Measurements from ENCODE around the gene RACK1.

- TF ChIP-seq, protein P1, sequence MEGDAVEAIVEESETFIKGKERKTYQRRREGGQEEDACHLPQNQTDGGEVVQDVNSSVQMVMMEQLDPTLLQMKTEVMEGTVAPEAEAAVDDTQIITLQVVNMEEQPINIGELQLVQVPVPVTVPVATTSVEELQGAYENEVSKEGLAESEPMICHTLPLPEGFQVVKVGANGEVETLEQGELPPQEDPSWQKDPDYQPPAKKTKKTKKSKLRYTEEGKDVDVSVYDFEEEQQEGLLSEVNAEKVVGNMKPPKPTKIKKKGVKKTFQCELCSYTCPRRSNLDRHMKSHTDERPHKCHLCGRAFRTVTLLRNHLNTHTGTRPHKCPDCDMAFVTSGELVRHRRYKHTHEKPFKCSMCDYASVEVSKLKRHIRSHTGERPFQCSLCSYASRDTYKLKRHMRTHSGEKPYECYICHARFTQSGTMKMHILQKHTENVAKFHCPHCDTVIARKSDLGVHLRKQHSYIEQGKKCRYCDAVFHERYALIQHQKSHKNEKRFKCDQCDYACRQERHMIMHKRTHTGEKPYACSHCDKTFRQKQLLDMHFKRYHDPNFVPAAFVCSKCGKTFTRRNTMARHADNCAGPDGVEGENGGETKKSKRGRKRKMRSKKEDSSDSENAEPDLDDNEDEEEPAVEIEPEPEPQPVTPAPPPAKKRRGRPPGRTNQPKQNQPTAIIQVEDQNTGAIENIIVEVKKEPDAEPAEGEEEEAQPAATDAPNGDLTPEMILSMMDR (IDR thresholded peaks at IDR 0.05; ENCODE audit: low read depth, low read length, poor library complexity, severe bottlenecking): no peak
- no peak for TF ChIP-seq EZH2phosphoT487 (IDR thresholded peaks at IDR 0.05; ENCODE audit: borderline replicate concordance, low read length)
These were observed 44.7 kb downstream of the RACK1 start for GRCh38 chr5:181198905-181199519.

Measured in DOHH2 (cell line).